ENCODE results near the gene NFATC2.

The NFATC2 gene

DNA sequence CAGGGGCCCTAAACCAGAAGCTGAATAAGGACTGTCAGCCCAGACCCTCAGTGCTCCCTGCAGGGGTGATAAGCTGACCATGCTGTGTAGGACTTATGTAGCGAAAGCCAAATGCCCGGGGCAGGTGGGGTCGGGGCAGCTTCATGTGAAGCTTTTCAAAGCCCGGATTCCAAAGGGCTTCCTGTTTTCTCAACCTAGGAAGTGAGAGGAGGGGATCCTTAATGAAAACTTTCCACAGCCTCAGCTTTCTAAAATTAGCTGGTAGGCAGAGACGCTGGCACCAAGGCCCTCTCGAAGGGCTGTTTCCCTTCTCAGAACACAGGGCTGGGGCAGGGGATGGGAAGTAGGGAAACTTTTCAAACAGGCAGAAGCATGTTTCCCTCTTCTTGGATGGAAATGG lies 148.9 kb downstream of the NFATC2 start:
- DNase-seq (ENCODE audit: low read depth in 2 of 2), result no peak

- DNase-seq (ENCODE audit: low read depth in 2 of 2), result no peak
These were observed 149.8 kb downstream of the NFATC2 start for GRCh38 chr20:51392614-51393186.

DNA sequence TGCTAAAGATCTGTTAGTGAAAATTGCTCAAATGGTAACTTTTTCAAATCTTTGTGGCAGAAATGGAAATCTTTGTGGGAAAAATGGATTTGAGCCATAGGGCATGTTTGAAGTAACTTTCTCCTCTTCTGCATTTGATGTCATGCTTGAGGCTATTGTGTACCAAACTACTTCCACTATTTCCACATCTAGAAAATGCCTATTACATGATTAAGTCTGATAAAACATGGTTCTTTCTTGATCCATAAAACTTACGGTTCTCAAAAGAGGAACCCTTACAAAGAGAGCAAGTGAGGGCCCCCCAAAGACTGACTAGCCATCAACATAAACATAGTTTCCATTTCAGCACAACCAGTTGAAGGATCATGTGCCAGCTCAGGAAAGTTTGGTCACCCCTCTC lies 150.6 kb downstream of the NFATC2 start:
- no peak for DNase-seq (ENCODE audit: low read depth in 2 of 2)

DNA sequence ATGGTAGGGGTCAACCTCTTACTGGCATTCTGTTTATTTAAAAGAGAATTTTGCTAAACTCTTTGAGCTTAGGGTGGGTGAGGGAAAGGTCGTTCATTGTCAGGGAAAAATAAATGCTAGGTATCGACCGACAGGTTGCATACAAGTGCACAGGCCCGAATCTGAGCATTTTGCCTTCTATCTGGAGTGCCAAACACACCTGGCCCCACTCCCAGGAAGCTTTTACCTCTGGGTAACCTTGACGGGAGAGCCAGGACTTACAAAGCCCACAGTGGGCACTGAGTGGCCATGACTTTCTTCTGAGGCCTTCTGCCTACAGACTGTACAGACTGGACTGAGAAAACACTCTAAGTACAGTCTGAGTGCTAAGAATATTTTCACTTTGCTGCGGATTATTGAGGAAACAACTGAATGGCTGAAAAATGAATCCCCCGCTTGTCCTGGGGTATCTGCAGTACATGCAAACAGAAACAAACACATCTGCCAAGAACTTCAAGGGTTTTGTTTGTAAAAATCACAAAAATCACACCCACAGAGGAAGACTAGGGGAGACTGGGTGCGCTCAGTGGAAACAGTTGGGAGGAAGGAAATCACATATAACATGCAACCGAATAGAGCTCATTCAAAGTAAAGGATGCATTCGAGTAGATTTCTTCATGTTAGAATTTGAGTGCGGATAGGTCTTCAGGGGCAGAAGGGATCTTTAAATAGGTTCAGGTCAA lies 152.8 kb downstream of the NFATC2 start:
- DNase-seq (ENCODE audit: low read depth in 2 of 2), result no peak

DNA sequence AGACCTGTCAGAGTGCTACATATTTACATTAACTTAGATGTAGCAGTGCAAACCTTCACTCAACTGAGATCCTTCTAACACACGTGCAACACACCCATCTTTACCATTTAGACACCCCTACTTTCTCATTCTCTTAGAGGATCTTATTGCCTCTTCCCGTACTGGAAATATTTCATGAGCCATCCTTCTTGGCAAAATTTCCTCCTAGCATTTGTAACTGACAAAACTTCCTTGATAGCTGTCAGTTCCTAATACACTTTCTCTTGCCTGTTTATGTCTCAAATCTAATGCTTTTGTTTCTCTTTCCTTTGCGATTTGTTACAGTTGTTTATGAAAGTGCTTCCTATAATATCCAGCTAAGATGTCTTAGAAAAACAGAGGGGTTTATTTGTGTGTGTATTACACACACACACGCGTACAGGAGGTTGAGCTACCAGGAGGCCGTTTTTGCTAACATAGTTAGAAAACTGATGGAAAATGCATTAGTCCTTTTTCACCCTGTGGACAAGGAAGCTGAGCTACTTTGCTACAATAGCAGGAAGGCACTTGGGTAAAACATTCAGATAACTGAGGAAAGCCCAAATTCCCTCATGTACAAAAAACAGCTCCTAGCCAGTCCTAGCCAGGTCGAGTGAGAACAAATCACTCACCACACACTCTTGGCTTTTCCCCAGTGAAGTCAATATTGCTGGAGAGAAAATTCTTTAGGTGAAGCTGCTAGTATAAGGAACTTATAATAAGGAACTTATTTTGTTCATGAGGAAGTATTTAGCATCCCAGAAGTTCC lies 153.6 kb downstream of the NFATC2 start:
- no peak for DNase-seq (ENCODE audit: low read depth in 2 of 2)

GRCh38 chr20:51388227-51388626 lies 154.3 kb downstream of the NFATC2 start:
- no peak for DNase-seq (ENCODE audit: low read depth in 2 of 2)

DNA sequence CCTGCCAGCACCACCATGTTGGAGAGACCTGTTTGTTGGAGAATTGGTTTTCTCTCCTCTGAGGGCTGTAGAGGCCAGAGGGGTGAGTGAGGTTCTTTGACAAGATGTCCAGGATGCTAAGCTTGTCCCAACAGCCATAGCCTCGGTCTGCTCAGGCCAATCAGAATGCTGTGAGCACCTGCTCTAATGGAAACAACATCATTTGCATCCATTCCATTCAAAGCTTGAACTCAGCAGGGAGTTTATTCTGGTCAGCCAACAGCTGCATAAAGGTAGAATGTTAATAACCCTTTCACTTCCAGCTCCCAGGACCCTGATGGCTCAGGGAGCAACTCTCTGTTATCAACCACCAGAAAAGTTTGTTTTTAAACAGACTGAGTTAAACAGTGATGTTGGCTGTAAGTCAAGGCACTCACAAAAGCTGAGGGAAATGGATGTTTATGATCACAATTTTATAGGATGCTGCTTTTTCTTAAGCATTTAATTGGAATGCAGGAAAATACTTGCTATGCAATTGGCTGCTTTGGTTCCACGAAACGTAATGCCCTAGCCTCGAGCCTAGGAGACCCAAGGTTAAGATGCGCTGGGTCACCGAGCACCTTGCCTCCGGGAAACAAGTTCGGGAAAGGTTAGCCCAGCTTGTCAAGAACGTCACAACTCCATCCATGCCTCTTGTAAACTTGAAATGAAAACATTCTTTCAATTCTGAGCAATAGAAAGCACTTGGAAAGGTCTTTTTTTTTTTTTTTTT lies 155.2 kb downstream of the NFATC2 start:
- DNase-seq (ENCODE audit: low read depth in 2 of 2), result no peak

DNA sequence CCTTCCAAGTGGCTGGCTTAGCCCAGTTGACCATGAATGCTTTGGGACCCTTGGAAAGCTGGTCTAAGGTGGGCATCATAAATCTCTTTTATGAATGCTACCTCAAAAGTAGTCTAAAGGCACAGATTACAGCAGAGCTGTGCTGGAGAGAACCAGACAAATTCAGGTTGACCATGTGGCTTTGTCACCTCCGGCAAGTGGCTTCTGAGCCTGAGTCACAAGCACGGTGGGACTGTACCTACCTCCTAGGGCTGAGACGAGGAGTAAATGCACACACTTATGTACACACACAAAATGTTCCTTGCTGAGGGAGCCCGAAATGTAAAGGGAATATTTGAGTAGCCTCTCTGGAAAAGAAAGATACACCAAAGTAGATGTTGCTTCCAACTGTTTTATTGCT lies 155.9 kb downstream of the NFATC2 start:
- peak in 1 of 2 experiments; percentile 36 for DNase-seq (ENCODE audit: low read depth in 2 of 2)

DNA sequence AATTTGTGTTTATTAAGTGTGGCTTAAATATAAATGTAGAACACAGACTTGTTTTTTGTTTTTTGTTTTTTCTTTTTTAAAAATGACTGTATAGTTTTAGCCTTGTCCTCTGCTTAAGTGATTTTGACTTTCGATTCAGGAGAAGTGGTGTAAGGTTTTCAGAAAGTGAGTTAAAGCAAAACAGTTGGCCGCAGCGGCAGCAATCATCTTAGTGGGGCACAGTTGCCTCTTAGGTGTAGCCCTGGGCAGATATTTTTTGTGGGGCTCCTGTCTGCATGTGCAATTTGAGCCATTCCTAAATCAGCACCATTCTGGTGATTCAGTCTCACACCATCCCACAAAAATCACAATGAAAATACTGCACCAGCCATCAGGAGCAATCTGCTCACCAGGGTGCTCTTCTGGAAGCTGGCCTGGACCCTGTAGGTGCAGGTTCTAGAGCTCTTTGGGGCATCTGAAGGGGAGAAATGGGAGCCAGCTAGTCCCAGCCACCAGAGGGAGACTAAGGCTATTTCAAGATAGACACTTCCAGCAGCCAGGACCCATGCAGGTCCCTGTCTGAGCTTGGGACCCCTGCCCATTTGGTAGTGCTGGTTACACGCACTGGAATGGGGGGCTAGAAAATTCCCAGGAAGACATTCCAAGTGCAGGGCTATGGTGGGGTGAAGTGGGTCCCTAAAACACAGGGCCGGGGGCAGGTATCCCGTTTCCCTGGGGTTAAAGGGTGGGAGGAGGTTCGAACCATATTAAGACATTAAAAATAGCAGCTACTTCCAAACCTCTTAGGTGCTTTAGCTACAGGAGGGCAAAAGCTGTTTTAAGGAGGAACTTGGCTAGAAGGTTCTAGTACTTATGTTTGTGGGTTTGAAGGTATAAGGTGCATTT lies 156.6 kb downstream of the NFATC2 start:
- DNase-seq (ENCODE audit: low read depth in 2 of 2), result no peak

DNA sequence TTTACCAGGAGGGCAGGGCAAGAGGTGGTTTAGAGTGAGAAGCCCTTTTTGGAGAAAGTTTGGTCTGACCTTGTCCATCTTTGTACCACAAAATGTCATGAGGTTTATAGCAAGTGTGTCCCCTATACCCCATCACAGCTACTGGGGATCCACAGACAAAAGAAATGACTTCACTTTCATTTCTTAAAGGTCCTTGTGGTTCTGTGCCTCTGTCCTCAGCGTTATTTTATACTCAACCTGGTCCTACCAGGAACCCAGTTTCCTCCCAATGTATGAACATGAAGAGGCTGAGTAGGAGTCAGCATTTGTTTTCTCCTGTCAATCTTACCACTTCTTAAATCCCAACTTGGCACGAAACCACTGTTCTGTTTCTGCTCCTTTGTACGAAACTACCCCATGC lies 157.6 kb downstream of the NFATC2 start:
- no peak for DNase-seq (ENCODE audit: low read depth in 2 of 2)

DNA sequence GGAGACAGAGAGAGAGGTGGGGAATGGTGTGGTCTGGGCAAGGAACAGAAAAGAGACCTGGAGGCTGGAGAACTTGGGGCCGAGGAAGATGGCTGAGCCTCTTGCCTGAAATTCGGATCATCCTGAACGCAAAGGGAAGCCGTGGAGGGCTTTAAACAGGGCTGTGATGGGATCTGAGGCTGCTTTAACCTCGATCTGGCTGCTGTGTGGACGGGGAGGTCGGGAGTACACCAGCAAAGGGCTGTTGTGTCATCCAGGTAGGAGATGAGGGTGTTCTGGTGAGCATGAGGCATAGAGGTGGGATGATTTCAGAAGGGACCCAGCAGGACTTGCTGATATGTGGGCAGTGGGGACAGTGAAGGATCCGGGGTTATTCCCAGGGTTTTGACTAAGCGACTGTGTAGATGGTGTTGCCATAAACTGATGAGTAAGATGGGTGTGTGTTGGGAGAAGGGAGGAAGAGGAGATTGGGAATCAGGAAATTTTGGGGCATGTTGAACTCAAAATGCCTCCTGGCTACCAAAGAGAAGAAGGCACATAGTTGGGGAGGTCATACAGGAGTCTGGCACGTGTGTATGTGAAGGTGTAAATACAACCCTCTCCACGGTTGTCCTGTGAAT lies 158.5 kb downstream of the NFATC2 start:
- DNase-seq (ENCODE audit: low read depth in 2 of 2), result no peak

GRCh38 chr20:51382986-51383821 lies 159.3 kb downstream of the NFATC2 start:
- no peak for DNase-seq (ENCODE audit: low read depth in 2 of 2)

GRCh38 chr20:51382111-51382985 lies 160.2 kb downstream of the NFATC2 start:
- DNase-seq (ENCODE audit: low read depth in 2 of 2), result no peak

- DNase-seq (ENCODE audit: low read depth in 2 of 2), result no peak
These were observed 161.0 kb downstream of the NFATC2 start for GRCh38 chr20:51381557-51381956.

DNA sequence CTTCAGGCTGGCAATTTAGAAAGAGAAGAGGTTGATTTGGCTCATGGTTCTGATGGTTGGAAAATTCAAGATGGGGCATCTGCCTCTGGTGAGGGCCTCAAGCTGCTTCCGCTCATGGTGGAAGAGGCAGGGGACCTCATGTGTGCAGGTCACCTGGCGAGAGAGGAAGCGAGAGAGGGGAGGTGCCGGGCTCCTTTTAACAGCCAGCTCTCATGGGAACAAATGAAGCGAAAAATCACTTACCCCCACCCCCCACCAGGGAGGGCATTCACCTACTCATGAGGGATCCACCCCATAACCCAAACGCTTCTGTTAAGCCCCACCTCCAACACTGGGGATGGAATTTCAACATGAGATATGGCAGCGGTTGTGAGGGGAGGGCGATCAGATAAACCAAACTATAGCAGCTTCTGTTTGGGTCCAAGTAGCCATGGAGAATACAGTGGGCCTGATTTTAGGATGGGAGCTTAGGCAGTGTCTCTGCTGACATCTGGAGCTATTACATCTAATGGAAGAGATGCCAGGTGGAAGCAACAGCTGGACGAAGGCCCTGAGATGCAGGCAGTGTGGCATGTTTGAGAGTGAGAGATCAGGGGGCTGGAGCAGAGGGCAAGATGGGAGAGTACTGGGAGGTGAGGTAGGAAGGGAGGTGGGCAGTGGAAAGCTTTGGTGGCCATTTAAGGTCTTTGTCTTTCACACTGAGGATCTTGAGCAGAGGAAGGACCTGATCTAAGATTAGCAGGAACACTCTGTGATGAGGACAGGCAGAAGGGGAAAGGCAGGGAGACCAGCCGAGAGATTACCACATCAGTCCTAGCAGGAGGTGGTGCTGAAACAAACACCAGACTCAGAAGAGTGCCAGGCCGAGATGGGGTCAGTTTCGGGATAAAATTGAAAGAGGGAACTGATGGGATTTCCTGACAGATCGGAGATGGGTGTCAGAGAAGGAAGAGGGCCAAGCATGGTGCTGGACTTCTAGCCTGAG lies 161.8 kb downstream of the NFATC2 start:
- no peak for DNase-seq (ENCODE audit: low read depth in 2 of 2)

- DNase-seq (ENCODE audit: low read depth in 2 of 2), result no peak
These were observed 162.7 kb downstream of the NFATC2 start for GRCh38 chr20:51379601-51380341.
